NOMO-1 treated with dmso at 0.1 percent for 144 hours (cell line): ENCODE data around the gene CRLF1.

Experiments used
- DNase-seq: peaks from one replicate; lab custom pipeline; 2025; ENCODE audit not compliant: unreplicated experiment; lab: John Stamatoyannopoulos, UW

The CRLF1 gene

GRCh38 chr19:18559685-18560084 is 46.9 kb downstream of the CRLF1 start:
- DNase-seq, result no peak

DNA sequence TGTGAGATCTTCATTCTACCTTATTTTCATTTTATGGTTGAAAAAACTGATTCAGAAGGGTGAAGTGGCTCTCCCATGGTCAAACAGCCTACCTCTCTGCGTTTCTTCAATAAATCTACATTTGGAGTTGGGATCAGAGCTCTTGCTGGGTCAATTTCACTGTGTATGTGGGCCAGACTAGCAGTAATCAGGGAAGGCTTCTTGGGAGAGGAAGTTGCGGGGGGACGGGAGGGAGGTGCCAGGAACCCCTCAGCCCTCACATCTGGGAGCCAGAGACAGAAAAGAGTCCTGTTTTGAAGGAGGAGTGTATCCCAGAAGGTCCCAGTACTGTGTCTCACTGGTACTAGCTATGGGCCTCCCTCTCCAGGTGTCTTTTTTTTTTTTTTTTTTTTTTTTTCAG is 48.0 kb downstream of the CRLF1 start:
- no peak for DNase-seq

- no peak for DNase-seq
These were observed 48.4 kb downstream of the CRLF1 start for GRCh38 chr19:18558202-18558555.

DNA sequence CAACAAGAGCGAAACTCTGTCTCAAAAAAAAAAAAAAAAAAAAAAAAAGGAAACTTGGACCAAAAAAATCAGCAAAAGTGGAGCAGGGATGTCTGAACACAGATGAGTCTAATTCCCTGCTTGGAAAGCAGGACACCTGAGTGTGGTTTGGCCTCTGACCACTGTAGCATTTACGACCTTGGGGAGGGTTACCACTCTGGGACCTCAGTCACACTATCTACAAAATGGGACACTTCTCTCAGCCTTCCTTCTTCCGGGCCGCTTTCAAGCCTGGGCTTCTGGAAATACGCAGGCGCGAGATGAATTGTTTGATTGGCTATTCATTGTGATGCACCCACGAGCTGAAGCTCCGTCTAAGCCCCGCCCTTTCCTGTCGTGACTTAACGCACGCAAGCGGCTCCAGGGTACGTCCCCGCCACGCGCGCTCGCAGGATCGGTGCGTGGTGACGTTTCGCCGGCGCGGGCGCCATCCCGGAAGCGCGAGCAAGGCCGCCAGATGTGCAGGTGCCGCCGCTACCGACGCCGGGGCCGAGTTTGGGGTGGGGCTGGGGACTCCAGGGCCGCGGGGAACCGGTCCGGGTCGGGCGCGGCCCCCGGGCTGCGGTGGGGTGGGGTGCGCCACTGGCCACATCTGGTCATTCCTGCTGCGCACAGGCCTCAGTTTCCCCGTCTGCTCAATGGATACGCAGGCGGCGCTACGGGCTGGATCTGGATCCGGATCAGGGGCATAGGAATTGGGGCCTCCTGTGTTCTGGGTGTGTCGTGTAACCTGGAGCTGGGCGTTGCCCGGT is 49.0 kb downstream of the CRLF1 start, which contains the start of gene KXD1:
Gene KXD1, plus strand, starts transcription at position 460 of the 791 bp plus-strand sequence. CDS start 4,187 bp downstream, outside the sequence.
- peak; percentile 98 for DNase-seq

GRCh38 chr19:18551631-18552030 is 55.0 kb downstream of the CRLF1 start:
- DNase-seq, result no peak

- peak; percentile 82 for DNase-seq
These were observed 62.7 kb downstream of the CRLF1 start for GRCh38 chr19:18543814-18544475.
